GM18867 (cell line): ENCODE measurements around the gene BDH1.
"Not testable (repeated sequence)": the region's sequence is repeated elsewhere in the genome, so short reads cannot be mapped to it uniquely, and the experiment has no call there.

ENCODE experiments used
- ATAC-seq: cut with Tn5 transposase; IDR thresholded peaks from one replicate; pipeline ENCODE4 v1.9.1; 2021; ENCODE audit warnings: mild to moderate bottlenecking, moderate library complexity; ENCODE audit not compliant: unreplicated experiment

Gene BDH1

DNA sequence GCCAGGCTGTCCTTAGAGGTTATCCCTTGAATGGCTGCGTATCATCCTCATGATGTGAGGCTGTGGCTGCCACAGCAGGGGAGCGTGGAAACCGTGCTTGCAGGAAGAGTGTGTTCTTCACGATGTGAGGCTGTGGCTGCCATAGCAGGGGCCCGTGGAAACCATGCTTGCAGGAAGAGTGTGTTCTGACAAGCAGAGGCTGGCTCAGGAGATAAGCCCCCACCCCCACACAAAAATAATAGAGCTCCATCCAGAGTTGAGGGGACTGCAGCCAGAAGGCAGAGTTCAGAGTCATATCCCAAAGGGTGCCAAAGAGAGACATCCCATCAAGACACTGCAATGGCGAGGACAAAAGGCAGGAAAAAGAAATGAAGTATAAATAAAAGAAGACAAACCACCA lies 22.6 kb upstream of the BDH1 start:
- no peak for ATAC-seq

GRCh38 chr3:197577366-197578074 lies 21.8 kb upstream of the BDH1 start:
- no peak for ATAC-seq

- ATAC-seq, result no peak
Measured at GRCh38 chr3:197576838-197577237, 21.1 kb upstream of the BDH1 start.

DNA sequence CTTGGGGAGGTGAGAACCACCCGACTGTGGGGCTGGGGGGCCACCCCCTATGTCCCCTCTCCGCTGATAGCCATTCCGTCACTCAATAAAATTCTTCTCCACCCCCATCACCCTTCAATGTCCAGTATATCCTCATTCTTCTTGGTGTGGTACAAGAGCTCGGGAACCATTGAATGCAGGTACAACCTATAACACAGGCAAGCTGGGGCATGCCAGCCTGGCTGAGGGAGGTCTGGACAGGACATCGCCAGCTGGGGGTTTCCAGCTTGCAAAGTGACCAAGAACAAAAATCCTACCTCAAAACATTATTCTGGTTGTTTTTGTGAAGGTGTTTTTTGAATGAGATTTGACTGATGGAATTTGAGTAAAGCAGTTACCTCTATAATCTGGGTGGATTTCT lies 19.6 kb upstream of the BDH1 start:
- ATAC-seq, result no peak

DNA sequence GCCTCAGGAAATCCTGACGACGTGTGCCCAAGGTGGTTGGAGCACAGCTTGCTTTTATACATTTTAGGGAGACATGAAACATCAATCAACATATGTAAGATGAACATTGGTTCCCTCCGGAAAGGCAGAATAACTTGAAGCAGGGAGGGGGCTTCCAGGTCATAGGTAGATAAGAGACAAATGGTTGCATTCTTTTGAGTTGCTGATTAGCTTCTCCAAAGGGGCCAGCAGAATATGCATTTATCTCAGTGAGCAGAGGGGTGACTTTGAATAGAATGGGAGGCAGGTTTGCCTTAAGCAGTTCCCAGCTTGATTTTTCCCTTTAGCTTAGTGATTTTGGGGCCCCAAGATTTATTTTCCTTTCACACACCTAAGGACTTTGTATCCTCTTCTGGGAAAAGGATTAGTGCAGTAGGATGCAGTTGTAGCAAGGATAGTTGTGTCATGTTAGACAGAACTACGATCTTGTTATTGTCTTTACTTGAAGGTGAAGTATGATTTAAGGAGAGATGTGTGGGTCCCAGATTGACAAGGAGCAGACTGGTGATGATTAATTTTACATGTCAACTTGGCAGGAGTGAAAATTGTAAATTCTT lies 18.7 kb upstream of the BDH1 start:
- ATAC-seq, result not testable (repeated sequence)

GRCh38 chr3:197573048-197573767 lies 17.4 kb upstream of the BDH1 start:
- ATAC-seq, result no peak

GRCh38 chr3:197571880-197572172 lies 16.1 kb upstream of the BDH1 start:
- ATAC-seq, result not testable (repeated sequence)

DNA sequence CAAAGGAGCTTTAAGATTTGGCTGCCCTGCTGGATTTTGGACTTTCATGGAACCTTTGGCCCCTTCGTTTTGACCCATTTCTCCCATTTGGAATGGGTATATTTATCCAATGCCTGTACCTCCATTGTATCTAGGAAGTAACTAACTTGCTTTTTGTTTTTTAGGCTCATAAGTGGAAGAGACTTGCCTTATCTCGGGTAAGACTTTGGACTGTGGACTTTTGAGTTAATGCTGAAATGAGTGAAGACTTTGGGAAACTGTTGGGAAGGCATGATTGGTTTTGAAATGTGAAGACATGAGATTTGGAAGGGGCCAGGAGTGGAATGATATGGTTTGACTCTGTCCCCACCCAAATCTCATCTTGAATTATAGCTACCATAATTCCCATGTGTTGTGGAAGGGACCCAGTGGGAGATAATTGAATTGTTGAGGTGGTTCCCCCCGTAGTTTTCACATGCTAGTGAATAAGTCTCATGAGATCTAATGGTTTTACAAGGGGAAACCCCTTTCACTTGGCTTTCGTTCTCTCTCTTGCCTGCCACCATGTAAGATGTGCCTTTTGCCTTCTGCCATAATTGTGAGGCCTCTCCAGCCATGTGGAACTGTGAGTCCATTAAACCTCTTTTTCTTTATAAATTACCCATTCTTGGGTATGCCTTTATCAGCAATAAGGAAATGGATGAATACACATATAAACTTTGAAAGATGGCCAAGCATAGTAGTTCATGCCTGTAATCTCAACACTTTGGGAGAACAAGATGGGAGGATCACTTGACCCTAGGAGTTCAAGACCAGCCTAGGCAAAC lies 15.5 kb upstream of the BDH1 start:
- not testable (repeated sequence) for ATAC-seq

DNA sequence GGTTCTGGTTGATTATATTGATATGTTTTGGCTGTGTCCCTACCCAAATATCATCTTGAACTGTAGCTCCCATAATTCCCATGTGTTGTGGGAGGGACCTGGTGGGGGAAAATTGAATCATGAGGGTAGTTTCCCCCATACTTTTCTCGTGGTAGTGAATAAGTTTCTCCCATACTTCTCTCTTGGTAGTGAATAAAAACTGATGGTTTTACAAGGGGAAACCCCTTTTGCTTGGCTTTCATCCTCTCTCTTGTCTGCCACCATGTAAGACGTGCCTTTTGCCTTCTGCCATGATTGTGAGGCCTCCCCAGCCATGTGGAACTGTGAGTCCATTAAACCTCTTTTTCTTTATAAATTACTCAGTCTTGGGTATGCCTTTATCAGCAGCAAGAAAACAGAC lies 13.7 kb upstream of the BDH1 start:
- not testable (repeated sequence) for ATAC-seq

GRCh38 chr3:197567904-197568681 lies 12.3 kb upstream of the BDH1 start:
- ATAC-seq, result no peak

DNA sequence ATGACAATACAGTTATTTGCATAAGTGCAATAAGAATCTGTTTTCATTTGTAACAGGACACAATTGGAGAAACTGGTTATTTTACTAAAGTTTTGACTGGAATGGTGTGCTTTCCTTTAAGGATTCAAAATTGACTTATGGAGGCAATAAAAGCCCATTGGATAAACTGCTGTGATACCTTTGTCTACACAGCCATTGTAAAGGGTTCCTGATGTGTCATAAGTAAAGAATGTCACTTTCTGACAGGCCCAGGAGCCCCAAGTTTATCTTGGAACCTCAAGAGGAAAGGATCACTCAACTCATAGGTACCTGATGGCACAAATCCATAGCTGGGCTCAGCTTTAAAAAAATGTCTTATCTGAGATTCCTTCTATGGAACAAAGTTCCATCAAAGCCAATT lies 10.4 kb upstream of the BDH1 start:
- ATAC-seq, result not testable (repeated sequence)

DNA sequence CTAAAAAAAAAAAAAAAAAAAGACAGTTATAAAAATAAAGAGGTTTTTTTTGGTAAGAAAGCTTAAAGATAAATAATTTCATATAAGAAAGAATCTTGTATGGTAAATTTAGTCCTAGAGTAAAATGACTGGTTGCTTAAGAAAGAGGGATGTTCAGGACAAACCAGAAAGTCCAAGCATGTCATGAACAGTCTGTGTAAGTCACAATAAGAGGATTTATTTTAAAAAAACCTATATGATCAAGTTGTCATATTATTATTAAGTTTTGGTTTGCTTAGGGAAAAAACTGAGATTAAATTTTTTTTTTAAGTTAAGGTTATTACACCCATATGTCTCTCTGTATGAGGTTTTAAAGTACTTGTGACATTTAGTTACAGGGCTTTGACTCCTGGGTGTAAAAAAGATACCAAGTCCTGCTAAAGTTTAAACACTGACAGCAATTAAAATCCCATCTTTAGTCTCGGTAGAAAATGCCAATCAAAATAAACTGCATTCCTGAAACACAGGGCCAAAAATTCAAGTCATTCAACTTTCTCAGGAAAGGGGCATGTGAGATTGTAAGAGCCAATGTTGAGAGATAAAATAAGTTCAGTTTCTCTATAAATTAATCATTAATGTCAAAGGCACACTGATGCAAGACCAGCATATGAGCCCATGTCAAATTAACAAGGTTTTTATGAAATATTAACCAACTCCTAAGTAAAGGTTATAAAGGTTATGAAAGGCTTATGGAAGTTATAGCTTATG lies 8.5 kb upstream of the BDH1 start:
- ATAC-seq, result no peak

- ATAC-seq, result no peak
Measured at GRCh38 chr3:197562398-197563251, 6.9 kb upstream of the BDH1 start.

DNA sequence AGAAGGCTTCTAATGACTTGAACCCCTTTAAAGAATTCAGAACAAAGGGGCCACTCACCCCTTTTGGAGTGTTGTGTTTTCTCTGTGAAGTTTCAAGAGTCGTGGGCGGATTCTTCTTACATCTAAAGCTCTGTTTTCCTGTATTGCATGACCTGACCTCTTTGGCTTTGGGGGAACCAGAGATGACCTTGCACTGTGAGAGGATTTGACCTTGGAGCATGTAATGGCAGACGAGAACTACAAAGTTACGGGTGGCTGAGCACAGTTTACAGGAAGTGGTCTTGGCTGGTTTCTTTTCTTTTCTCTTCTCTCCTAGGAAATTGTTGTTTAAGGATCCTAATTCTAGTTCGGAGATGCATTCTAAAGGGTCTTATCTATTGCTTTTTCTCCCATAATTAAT lies 6.2 kb upstream of the BDH1 start:
- ATAC-seq, result no peak

DNA sequence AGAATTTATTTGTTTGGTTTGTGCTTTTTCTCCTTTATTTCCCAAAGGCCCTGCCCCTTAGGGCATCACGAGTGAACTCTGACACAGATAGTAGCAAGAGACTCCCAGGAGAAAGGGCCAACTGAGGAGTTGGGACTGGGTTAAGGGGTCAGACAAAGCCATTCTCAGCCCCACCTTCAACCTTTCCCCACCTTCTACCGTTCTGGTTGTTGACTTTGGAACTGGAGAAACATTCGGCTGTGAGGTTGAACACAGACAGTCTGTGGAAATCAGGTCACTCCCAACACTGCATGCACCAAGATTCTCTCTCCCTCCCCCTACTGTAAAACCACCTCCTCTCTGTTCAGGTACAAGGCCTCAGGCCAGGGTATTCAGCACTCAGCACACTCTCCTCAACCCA lies 3.9 kb upstream of the BDH1 start:
- ATAC-seq, result no peak

GRCh38 chr3:197554562-197555280 lies 1.0 kb downstream of the BDH1 start:
- ATAC-seq, result peak; percentile 95

DNA sequence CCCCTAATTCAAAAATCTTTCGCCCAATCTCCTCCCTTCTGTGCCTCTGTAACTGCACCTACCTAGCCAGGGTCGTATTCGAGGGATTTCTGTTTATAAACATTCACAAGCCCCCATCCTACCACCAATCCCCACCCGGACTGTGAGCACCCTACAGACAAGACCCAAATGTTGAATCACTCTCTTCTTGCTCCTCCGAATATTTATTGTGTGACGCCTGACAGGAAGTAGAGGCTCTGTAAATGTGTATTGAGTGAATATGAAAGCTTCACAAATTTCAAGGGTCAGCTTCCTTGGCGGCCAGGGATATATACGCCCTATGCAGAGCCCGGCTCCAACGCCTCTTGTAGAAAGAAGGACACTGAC lies 1.6 kb downstream of the BDH1 start:
- ATAC-seq, result peak; percentile 2

DNA sequence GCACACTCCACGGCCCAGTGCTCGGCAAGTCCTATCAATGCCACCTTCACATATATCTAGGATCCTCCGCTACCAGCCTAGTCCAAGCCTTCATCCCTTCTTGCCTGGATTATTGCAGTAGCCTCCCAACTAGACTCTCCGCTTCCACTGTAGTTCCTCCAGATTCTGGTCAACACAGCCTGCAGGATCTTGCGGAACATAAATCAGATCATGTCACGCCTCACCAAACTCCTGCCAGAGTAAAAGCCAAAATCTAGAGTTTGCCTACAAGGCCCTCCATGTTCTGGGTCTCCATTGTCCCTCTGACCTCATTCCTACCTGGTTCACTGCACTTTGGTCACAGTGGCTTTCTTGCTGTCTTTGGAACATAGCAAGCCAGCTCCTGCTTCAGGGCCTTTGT lies 3.6 kb downstream of the BDH1 start:
- no peak for ATAC-seq

GRCh38 chr3:197550489-197550888 lies 5.3 kb downstream of the BDH1 start:
- no peak for ATAC-seq
